GM18858 (cell line): ENCODE data around the gene SNRPF.
A peak's percentile ranks its signal among the peaks of the same experiment; 100 is the strongest.
"Not testable (repeated sequence)": the region's sequence is repeated elsewhere in the genome, so short reads cannot be mapped to it uniquely, and the experiment has no call there.

Experiments used
- ATAC-seq: cut with Tn5 transposase; IDR thresholded peaks from one replicate; pipeline ENCODE4 v1.9.1; 2021; ENCODE audit not compliant: unreplicated experiment

Gene SNRPF

DNA sequence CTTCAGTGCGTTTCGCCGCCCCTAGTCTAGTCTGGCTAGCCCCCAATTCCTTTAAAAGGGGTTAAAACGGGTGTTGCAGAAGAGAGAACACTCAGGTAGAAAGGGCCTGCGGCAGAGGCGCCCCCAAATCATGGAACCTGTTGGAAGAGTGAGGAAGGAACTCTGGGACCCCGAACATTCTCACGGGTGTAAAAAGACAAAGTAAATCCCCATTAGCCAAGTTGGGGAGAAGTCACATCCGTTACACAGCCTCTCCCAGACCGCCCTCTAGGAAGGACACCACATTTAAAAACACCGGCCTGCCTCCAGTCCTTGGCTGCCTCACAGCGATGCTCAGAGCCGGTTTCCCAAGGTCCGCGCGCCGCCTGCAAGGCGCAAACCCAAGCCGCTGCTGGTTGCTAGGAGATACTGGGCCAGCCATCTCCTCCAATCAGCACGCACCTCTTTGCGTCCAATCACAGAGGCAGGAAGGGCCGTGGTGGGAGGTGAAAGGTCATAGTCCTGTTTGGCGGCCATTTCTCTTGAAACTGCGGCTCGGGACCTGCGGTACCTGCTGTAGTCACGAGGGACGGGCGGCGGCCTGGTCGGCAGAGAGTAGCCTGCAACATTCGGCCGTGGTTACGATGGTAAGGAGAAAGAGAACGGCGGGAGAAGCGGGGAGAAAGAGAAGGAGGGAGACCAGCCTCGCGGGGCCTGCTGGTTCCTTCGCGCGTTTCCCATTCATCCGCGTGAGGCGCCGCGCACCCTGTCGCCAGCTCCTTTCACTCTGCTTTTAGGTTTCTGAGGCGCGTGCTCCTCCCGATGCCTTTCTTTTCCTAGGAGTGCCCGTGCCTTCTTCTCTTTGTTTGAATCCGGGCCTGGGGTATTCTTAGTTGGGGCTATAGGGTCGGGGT lies at the start of gene SNRPF:
Gene SNRPF (plus strand): TSS at position 502 of the 893 bp plus-strand sequence. CDS start 122 bp downstream, at position 624.
- peak; percentile 97 for ATAC-seq

DNA sequence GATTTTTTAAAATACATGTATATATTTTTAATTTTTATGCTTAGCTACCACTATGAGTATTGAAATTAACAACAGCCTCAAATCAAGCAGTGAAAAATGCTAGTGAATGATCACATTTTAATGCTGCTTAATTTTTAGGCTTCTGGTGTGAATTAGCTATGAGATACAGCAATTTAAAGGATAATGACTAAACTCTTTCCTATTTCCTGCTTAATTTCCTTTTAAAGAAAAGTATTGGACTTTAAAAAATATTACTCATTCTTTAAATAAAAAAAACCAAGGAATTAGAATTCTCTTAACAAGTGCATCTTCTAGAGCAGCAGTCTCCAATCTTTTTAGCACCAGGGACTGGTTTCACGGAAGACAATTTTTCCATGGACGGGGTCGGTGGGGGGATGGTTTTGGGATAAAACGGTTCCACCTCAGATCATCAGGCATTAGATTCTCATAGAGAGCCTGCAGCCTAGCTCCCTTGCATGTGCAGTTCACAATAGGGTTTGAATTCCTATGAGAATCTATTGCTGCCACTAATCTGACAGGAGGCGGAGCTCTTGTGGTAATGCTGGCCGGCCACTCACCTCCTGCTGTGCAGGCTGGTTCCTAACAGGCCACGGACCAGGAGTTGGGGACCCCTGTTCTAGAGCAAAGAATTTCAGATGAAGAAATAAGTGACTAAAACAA lies 49.6 kb upstream of the SNRPF start:
- ATAC-seq: no peak

DNA sequence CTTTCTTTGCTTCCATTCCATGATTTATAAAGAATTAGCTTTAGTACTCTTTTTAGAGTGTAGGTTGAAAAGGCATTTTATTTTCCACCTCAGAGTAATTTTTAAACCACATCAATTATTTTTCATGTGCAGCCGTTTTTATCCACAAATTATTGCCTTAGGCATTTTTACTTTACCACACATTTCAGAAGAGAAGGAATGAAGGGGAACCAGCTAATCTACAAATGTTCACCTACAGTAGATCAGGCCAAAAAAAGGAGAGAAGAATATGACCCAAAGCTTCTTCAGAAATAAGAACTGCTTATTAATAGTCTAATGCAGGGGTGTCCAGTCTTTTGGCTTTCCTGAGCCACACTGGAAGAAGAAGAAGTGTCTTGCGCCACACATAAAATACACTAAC lies 48.3 kb upstream of the SNRPF start:
- ATAC-seq: no peak

DNA sequence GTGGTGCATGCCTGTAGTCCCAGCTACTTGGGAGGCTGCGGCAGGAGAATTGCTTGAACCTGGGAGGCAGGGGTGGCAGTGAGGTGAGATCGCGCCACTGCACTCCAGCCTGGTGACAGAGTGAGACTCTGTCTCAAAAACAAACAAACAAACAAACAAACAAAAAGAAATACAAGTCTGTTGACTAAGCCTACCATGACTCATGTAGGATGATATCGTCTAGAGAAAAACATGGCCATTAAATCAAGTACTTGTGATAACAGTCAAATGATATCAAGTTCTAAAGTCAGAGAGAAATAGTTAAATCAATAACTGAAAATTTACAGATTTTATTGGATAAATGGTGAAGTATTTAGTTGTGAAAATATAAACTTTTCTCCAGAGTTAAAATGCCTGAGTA lies 46.6 kb upstream of the SNRPF start:
- ATAC-seq: not testable (repeated sequence)

DNA sequence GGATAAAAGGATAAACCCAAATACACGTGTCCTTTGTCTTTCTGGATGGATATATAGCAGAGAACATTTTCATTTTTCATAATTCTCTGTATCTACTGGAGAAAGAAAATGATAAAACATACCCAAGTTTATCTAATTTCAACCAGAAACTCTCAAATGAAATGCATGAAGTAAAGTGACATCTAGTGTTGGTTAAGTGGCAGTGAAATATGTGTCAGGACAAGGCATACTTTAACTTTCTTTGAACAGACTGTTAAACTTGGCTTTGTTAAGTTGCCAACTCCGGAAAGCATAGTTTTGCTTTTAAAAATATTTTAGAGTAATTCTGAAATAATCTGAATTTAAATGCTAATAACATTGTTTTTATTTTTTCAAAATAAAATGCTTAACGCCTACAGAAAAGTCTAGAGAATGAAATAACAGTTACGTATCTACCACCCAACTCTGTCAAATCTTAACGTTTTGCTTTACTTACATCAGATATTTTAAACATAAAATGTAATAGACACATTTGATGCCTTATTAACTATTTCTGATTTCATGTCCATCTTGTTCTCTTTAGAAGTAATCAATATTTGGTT lies 43.0 kb upstream of the SNRPF start:
- ATAC-seq: no peak

DNA sequence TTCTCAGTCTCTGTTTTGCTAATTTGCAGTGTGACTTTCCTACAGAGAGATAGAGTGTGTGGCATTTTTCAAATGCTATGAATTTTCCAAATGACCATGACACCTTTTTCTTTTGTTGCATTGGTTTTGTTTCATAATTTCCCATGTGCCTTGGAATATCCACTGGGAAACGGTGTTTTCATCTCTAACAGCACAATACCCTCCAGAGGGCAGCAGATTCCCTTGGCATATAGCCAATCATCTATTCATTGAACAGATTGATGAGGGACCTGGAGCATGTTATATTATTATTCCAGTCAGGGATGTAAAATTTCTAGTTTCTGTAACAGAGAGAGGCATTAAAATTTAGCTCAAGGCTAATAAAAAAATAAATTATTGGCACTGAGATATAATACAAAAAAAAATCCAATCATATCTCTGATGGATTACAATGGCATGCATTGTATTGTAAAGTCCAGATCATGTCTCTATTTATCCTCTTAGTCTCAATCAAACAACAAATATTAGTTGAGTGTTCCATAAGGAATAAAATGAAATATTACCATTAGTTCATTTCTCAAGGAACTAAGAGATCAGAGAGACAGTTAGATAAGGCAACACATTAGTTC lies 38.6 kb upstream of the SNRPF start:
- no peak for ATAC-seq

DNA sequence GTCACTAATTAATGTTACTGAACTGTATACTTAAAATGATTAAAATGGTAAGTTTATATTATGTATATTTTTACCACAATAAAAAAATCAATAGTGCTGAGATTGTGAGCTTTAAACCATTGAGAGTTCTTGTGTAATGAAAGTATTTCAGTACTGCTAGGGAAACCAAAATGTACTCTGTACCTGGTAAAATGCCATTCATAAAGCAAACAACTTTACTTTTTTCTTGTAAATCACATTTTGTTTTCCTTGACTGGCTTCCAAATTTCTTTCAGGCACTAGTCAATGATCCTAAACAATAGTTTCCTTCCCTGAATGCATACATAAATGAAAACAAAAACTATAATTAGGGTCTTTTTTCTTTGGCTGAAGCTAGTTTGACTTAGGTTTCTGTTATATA lies 29.4 kb upstream of the SNRPF start:
- no peak for ATAC-seq

DNA sequence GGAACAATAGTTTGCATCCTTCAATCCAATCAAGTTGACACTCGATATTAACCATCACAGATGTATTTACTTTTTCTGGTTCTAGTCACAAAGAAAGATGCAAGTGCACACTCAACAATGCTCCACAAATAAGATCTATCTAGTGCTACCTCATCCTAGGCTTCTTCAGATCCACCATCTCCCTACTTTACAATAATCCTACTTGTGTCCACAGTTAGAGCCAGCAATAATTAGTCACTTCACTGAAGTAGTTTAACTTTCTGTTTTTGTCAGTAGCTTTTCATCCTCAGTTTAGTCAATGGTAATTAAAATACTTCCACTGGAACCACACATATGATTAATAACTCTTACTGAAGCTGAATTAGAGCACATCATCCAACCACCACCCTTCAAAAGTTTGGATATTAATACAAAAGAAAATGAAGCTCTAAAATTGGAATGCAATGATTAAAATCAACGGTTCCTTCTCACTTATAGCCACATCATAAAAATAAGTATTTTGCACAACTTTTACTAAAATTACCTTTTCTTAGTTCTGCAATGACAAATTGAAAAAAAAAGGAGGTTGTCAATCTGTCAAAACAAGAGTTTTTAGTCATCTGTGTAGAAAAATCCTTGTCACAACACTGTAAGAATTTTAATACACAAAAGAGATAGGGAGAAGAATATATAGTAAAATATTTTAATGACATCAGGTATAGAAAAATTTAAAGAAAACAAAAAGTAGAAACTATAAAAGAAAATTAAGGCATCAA lies 28.2 kb upstream of the SNRPF start:
- no peak for ATAC-seq

DNA sequence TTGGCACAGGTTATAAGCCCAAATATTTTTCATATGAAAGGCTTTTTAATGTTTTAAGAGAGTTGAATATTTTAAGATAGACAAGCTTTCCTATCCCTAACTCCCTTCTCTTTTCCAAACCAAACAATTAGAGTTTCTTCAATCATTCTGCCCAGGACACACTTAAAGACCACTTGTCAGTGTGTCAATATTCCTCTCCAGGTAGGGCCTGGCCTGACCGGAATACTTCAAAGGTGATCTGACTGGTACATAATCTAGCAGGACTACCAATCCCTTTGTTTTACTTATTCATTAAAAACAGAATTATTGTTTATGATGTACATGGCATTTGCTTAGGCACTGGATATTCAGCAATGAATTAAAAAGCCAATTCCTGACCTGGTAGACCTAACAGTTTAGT lies 24.2 kb upstream of the SNRPF start:
- ATAC-seq: no peak

DNA sequence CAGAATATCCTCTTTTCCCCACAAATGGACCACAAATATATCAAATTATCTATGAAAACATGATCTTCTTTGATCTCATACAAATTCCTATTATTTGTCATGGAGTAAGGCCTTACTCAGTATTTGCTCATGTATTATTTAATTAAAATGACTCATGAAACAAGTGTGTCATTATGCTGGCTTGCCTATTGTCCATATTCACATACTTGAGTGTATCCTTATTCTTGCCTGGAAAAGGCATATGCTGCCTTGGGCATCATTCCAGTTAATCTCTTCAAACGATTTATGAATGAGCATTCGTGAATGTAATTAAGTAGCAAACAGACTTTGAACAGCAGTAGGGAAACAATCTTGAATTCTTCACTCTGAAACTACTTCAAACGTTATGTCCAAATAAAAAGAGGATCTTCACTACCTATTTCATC lies 22.6 kb upstream of the SNRPF start:
- ATAC-seq: no peak

DNA sequence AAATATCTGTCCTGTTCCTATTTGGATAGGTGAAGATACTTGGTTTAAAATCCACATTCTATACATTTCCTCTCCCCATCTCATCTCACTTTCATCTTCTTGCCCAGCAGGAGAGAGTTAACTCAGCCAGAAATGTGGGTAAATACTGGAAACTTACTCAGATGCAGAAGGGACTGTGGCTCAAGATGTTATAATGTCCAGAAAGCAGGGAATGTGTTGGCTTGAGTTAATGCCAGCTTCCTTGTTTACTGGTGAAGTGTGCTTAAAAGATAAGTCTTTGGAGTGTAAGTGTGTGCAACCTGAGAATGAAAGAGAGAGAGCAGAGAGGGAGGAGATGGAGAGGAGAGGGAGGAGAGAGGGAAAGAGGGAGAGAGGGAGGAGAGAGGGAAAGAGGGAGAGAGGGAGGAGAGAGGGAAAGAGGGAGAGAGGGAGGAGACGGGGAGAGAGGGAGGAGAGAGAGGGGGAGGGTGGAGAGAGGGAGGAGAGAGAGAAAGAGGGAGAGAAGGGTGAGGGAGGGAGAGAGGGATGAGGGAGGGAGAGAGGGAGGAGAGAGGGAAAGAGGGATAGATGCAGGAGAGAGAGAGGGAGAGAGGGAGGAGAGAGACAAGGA lies 22.0 kb upstream of the SNRPF start:
- no peak for ATAC-seq

DNA sequence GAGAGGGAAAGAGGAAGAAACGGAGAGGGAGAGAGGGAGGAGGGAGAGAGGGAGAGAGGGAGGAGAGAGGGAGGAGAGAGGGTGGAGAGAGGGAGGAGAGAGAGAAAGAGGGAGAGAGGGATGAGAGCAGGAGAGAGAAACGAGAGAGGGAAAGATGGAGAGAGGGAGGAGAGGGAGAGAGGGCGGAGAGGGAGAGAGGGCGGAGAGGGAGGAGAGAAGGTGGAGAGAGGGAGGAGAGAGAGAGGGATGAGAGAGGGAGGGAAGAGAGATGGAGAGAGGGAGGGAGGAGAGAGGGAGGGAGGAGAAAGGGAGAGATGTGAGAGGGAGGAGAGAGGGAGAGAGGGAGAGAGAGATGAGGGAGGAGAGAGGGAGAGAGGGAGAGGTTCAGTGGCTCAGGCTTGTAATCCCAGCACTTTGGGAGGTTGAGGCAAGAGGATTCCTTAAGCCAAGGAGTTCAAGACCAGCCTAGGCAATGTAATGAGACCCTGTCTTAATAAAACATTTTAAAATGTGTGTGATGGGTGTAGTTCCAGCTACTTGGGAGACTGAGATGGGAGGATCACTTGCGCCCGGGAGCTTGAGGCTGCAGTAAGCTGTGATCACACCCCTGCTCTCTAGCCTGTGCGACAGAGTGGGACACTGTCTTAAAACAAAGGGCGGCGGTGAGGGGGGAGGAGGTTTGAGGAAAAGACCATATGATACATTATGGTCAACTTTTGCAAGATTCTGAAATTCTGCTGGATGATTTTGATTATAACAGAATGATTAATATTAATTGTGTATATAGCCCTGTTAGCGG lies 21.3 kb upstream of the SNRPF start:
- no peak for ATAC-seq

DNA sequence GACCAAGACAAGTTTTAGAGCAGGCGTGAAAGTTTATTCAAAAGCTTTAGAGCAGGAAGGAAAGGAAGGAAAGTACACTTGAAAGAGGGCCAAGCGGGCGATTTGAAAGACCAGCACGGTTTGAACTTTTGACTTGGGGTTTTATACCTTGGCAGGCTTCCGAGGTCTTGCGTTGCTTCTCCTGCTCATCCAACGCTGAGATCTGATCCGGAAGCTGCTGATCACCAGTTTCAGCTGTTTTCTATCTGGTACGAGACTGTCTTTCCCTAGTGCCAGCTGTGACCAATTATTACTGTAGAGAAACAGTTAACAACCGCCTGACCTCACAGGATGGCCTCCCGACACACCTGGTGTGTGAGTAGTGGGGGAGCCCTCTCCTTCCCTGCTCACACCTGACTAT lies 20.6 kb upstream of the SNRPF start:
- no peak for ATAC-seq

DNA sequence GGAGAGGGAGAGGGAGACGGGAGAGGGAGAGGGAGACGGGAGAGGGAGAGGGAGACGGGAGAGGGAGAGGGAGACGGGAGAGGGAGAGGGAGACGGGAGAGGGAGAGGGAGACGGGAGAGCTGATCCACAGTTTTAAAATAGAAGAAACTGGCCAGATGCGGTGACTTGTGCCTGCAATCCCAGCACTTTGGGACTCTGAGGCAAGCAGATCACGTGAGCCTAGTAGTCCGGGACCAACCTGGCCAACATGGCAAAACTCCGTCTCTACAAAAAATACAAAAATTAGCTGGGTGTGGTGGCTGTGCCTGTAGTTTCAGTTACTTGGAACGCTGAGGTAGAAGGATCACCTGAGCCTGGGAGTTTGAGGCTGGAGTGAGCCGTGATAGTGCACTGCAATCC lies 16.3 kb upstream of the SNRPF start:
- not testable (repeated sequence) for ATAC-seq

DNA sequence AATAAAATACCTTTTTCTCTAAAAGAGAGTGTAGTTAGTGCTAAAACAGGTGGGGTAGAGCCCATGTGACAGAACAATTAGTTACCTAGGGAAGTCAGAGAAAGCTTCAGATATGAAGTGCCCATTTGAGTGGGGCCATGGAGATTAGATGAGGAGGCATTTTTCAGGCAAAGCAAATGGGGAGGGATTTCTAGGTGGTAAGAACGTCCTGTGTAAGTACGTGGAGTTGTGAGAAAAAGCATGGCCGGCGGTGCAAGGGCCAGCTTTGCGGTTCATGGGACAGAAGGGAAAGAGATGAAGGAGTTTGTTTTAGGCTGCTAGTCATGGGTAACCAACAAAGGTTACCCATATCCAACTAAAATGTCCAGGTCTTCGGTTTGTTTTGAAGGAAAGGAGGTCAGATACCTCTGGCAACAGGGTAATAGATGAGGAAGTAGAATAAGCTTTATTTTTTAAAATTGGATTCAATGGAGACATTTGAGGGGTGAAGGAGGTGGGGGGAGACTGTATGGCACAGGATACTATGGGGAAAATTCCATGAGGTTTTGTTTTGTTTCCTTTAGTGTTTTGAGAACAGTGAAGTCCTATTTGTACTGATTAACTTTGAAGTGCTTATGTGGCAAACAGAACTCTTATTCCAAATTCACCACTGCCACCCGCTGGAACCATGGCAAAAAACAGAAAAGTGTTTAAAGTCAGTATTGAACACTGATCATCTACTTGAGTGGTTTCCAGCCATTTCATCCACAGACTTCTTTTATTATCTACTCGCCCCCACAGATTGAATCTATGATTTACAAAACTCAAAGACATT lies 10.0 kb upstream of the SNRPF start:
- ATAC-seq: no peak

DNA sequence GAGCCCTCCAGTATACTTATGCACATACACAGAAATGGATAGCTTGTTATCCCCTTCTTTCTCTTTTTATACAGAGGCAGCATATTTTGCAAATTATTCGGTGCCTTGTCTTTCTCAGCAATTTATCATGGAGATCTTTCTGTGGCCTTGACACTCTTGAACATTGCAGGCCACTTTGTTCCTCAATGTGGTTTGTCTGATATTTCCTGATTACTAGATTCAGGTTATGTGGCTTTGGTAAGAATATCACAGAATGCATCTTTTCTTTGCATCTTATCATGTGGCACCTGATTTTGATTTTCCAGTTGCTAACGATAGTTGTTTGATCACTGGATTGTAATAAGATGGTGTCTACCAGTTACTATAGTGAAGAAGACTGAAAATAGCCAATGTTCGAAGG lies 7.1 kb upstream of the SNRPF start:
- ATAC-seq: no peak

DNA sequence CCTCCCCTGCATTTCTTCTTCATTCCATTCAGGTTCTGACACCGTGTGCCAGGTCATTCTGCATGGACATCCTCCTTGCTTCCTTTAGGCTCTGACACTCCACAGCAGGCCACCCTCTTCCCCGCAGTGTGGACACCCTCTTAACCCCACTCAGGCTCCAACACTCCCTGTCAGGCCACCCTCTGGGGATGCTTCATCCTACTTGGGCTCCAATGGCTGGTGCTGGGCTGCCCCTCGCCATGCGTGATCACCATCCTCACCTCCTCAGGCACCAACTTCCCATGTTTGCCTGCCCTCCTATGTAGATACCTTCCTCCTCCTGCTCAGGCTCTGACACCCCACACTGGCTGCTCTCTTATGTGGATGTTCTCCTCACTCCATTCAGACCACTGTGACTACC lies 6.6 kb upstream of the SNRPF start:
- no peak for ATAC-seq

DNA sequence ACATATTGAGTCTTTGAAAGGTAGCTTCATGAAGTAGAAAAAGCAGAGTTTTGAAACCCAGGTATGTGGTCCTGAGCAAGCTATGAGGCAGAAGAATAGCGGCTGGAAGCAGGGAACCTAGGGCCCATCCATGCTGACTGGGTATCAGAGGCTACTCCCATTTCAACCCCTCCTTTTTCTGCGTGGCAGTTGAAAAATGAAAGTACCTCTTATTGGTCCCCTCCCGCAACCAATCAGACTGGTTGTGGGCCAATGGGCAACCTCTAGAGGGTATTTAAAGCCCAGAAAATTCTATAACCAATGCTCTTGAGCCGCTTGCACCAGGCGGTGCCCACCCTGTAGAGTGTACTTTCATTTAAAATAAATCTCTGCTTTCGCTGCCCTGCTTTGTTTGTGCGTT lies 1.6 kb upstream of the SNRPF start:
- ATAC-seq: no peak

DNA sequence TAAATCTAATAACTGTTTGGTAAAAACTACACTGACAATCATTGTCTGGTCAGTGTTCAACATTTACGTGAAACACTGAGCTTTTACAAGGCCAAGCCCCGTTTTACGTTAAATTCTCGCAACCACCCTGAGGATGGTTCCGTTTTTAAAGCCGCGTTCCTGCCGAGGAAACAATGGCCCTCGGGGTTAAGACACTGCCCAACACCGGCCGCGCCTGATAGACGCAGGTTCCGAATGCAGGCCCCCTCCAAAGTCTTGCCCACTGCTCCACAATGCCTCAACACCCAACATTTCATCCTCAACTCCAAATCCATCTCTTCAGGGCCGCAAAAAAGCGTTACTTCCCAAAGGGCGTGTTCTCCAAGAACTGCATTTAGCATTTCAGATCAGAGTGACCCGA lies 953 bp upstream of the SNRPF start:
- no peak for ATAC-seq
